Liver (tissue), 9 donors: ENCODE data around the gene PREX1. TPM values are rescaled to one million over a fixed set of nuclear protein-coding genes. Genes with fewer than 3 reads are reported as not detected.

Experiments used
- DNase-seq: peaks from one replicate; pipeline ENCODE4 v3.0.0-alpha.2; 2017; ENCODE audit warnings: low spot score
- H3K27ac ChIP-seq, 2 donors: one replicate each; pipeline ENCODE4 v1.7.0; 2013; ENCODE audit warnings: inconsistent platforms in 2 of 2, low read length in 2 of 2, control low read depth in 1 of 2, low read depth in 1 of 2, mild to moderate bottlenecking in 1 of 2
- H3K27me3 ChIP-seq, 4 donors: one replicate each; pipeline versions ENCODE4 v1.6.1 to v1.7.0; 2013; ENCODE audit warnings: low read length in 3 of 4, inconsistent platforms in 1 of 4, mild to moderate bottlenecking in 1 of 4, moderate library complexity in 1 of 4; ENCODE audit not compliant: control insufficient read depth in 4 of 4, insufficient read depth in 4 of 4
- H3K36me3 ChIP-seq, 4 donors: one replicate each; pipeline versions ENCODE4 v1.6.1 to v1.7.0; 2013; ENCODE audit warnings: low read length in 3 of 4, mild to moderate bottlenecking in 3 of 4, low read depth in 1 of 4, moderate library complexity in 1 of 4; ENCODE audit not compliant: control insufficient read depth in 4 of 4, insufficient read depth in 3 of 4
- H3K4me1 ChIP-seq, 4 donors: one replicate each; pipeline versions ENCODE4 v1.6.1 to v1.7.0; 2013; ENCODE audit warnings: low read length in 3 of 4, mild to moderate bottlenecking in 3 of 4, moderate library complexity in 1 of 4; ENCODE audit not compliant: control insufficient read depth in 4 of 4, insufficient read depth in 4 of 4
- H3K4me3 ChIP-seq, 3 donors: one replicate each; pipeline versions ENCODE4 v1.6.1 to v1.7.0; 2013; ENCODE audit warnings: low read length in 3 of 3, control low read depth in 1 of 3, low read depth in 1 of 3, mild to moderate bottlenecking in 1 of 3
- H3K9ac ChIP-seq, 2 donors: one replicate each; pipeline ENCODE4 v1.7.0; 2013; ENCODE audit warnings: low read length in 2 of 2, mild to moderate bottlenecking in 2 of 2, moderate library complexity in 2 of 2, control low read depth in 1 of 2, low read depth in 1 of 2
- H3K9me3 ChIP-seq, 4 donors: one replicate each; pipeline versions ENCODE4 v1.6.1 to v1.7.0; 2013; ENCODE audit warnings: low read length in 3 of 4; ENCODE audit not compliant: control insufficient read depth in 4 of 4
- EGR1 ChIP-seq, 2 donors: IDR thresholded peaks; 2 replicates each; pipeline ENCODE4 v1.6.1; 2016 to 2018; ENCODE audit warnings: antibody characterized with exemption in 2 of 2, low read depth in 2 of 2
- FOXA2 ChIP-seq: IDR thresholded peaks from 2 replicates; pipeline ENCODE4 v1.6.1; 2016; ENCODE audit warnings: antibody characterized with exemption
- GABPA ChIP-seq, 2 donors: IDR thresholded peaks in 1 of 2; conservative IDR thresholded peaks in 1 of 2; 2 replicates each; pipeline ENCODE4 v1.6.1; 2016; ENCODE audit warnings: antibody characterized with exemption in 2 of 2, mild to moderate bottlenecking in 1 of 2, moderate library complexity in 1 of 2
- HNF4A ChIP-seq, 2 donors: conservative IDR thresholded peaks; 2 replicates each; pipeline ENCODE4 v1.6.1; 2016; ENCODE audit warnings: antibody characterized with exemption in 2 of 2, mild to moderate bottlenecking in 2 of 2
- HNF4G ChIP-seq: IDR thresholded peaks from 2 replicates; pipeline ENCODE4 v1.6.1; 2016; ENCODE audit warnings: antibody characterized with exemption
- NR2F2 ChIP-seq: IDR thresholded peaks from 2 replicates; pipeline ENCODE4 v1.6.1; 2016; ENCODE audit warnings: antibody characterized with exemption
- RAD21 ChIP-seq, 2 donors: IDR thresholded peaks; 2 replicates each; pipeline ENCODE4 v1.6.1; 2016; ENCODE audit warnings: antibody characterized with exemption in 2 of 2, mild to moderate bottlenecking in 2 of 2
- REST ChIP-seq: IDR thresholded peaks from 2 replicates; pipeline ENCODE4 v1.6.1; 2016; ENCODE audit warnings: antibody characterized with exemption, mild to moderate bottlenecking
- RXRA ChIP-seq, 2 donors: IDR thresholded peaks; 2 replicates each; pipeline ENCODE4 v1.6.1; 2017 to 2018; ENCODE audit warnings: antibody characterized with exemption in 2 of 2, mild to moderate bottlenecking in 1 of 2
- SP1 ChIP-seq: IDR thresholded peaks from 2 replicates; pipeline ENCODE4 v1.6.1; 2018; ENCODE audit warnings: antibody characterized with exemption, mild to moderate bottlenecking
- YY1 ChIP-seq: IDR thresholded peaks from 2 replicates; pipeline ENCODE4 v1.6.1; 2016; ENCODE audit warnings: antibody characterized with exemption, mild to moderate bottlenecking
- ZBTB33 ChIP-seq: IDR thresholded peaks from 2 replicates; pipeline ENCODE4 v1.6.1; 2016; ENCODE audit warnings: antibody characterized with exemption
- WGBS: extraction: QIAGEN DNeasy Blood & Tissue Kit; methylation state at CpG from one replicate; pipeline ENCODE4 v1.1.7; 2013; 5-methylcytosine and 5-hydroxymethylcytosine counted together
- polyA plus RNA-seq, 2 donors: library from polyadenylated mRNA; stranded (reverse) in 1 of 2; unstranded in 1 of 2; fragments of 200-250 nt in 1 of 2; fragments of >200 nt in 1 of 2; fragmentation: Nextera tagmentation in 1 of 2; extraction: Ambion mirVana in 1 of 2; gene quantifications; one replicate each; pipeline versions ENCODE4 v1.2.1 to v1.2.3, GENCODE V29; 2013 to 2015
- total RNA-seq, 2 donors: library from RNA; depleted of rRNA; stranded (reverse); fragments of >200 nt; gene quantifications; one replicate each; pipeline ENCODE4 v1.2.3, GENCODE V29; 2014
- TF ChIP-seq, protein P1 (sequence below): IDR thresholded peaks from 2 replicates; pipeline ENCODE4 v1.6.1; 2016; ENCODE audit warnings: antibody characterized with exemption
- TF ChIP-seq, protein P2 (sequence below): fragments of 150-350 bp; IDR thresholded peaks from 2 replicates; pipeline ENCODE4 v1.5.1; 2017; ENCODE audit warnings: improper control_type of control experiment, low read depth, low read length; ENCODE audit not compliant: missing input control
- donor health status: healthy.
- donor health status: healthy.
- donor health status: healthy.
- donor health status: healthy.
- donor health status: healthy.

The PREX1 gene
- total and polyA plus RNA-seq, 4 donors: 2.2 to 18.0 (median 10.8) TPM

- H3K36me3 ChIP-seq: no peaks in the 10 kb centered on the region
- no peaks in the 10 kb centered on the region for H3K4me1 ChIP-seq
- no peaks in the 10 kb centered on the region for H3K9me3 ChIP-seq
- H3K27ac ChIP-seq: no peak overlapping the region
- no peaks in the 10 kb centered on the region for H3K27me3 ChIP-seq
- TF ChIP-seq HNF4G (no peak), EGR1 (IDR thresholded peaks at IDR 0.05; ENCODE audit: low read depth in 2 of 2) (no peak), RAD21 (IDR thresholded peaks at IDR 0.05) (no peak), NR2F2 (peak; percentile 26)
- TF ChIP-seq, protein P1, sequence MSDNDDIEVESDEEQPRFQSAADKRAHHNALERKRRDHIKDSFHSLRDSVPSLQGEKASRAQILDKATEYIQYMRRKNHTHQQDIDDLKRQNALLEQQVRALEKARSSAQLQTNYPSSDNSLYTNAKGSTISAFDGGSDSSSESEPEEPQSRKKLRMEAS: no peak
- no peak for DNase-seq
- 84% methylated on average over 10 of the region's 10 CpGs for WGBS
- H3K9ac ChIP-seq: no peak overlapping the region
- H3K4me3 ChIP-seq: no peak overlapping the region
These were observed 159.3 kb downstream of the PREX1 start for GRCh38 chr20:48668451-48668946.

GRCh38 chr20:48667889-48668413 is 159.8 kb downstream of the PREX1 start:
- peak; percentile 58 for DNase-seq
- Histone ChIP-seq H3K36me3 (no peaks in the 10 kb centered on the region), H3K9ac (no peak overlapping the region), H3K27ac (no peak overlapping the region), H3K27me3 (no peaks in the 10 kb centered on the region), H3K4me1 (no peaks in the 10 kb centered on the region), H3K9me3 (no peaks in the 10 kb centered on the region), H3K4me3 (no peak overlapping the region)
- WGBS: 80% methylated on average over 15 of the region's 15 CpGs
- no peak for TF ChIP-seq HNF4G
- peak in 1 of 2 donors; percentile 44 for TF ChIP-seq RXRA (IDR thresholded peaks at IDR 0.05)
- TF ChIP-seq, protein P2, sequence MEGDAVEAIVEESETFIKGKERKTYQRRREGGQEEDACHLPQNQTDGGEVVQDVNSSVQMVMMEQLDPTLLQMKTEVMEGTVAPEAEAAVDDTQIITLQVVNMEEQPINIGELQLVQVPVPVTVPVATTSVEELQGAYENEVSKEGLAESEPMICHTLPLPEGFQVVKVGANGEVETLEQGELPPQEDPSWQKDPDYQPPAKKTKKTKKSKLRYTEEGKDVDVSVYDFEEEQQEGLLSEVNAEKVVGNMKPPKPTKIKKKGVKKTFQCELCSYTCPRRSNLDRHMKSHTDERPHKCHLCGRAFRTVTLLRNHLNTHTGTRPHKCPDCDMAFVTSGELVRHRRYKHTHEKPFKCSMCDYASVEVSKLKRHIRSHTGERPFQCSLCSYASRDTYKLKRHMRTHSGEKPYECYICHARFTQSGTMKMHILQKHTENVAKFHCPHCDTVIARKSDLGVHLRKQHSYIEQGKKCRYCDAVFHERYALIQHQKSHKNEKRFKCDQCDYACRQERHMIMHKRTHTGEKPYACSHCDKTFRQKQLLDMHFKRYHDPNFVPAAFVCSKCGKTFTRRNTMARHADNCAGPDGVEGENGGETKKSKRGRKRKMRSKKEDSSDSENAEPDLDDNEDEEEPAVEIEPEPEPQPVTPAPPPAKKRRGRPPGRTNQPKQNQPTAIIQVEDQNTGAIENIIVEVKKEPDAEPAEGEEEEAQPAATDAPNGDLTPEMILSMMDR: no peak
- TF ChIP-seq YY1: no peak
- TF ChIP-seq REST: no peak
- TF ChIP-seq RAD21 (IDR thresholded peaks at IDR 0.05): no peak
- TF ChIP-seq FOXA2: no peak
- peak in 1 of 2 donors; percentile 74 for TF ChIP-seq HNF4A (conservative IDR thresholded peaks at IDR 0.05)
- TF ChIP-seq GABPA (IDR thresholded peaks at IDR 0.05 in 1 of 2, conservative IDR thresholded peaks at IDR 0.05 in 1 of 2): no peak
- no peak for TF ChIP-seq EGR1 (IDR thresholded peaks at IDR 0.05; ENCODE audit: low read depth in 2 of 2)
- TF ChIP-seq SP1: peak; percentile 78
- TF ChIP-seq, protein P1: no peak
- TF ChIP-seq NR2F2: no peak
- no peak for TF ChIP-seq ZBTB33
